Parathyroid adenoma (tissue), 2 donors: ENCODE results near the gene TFDP1.

Experiments used
- H2AFZ ChIP-seq: fragments of 300-600 bp; sonication (generic); one replicate; pipeline ENCODE4 v1.7.0; 2017; ENCODE audit warnings: antibody characterized with exemption, mild to moderate bottlenecking
- H3K27ac ChIP-seq: fragments of 300-600 bp; sonication (generic); one replicate; pipeline ENCODE4 v1.7.0; 2017
- H3K27me3 ChIP-seq: fragments of 300-600 bp; sonication (generic); one replicate; pipeline ENCODE4 v1.7.0; 2017; ENCODE audit warnings: low read length; ENCODE audit not compliant: control insufficient read depth, insufficient read depth
- H3K36me3 ChIP-seq: fragments of 300-600 bp; sonication (generic); one replicate; pipeline ENCODE4 v1.7.0; 2017; ENCODE audit warnings: low read length; ENCODE audit not compliant: control insufficient read depth, insufficient read depth
- H3K4me1 ChIP-seq: fragments of 300-600 bp; sonication (generic); one replicate; pipeline ENCODE4 v1.7.0; 2017; ENCODE audit warnings: control low read depth
- H3K4me2 ChIP-seq: fragments of 300-600 bp; sonication (generic); one replicate; pipeline ENCODE4 v1.7.0; 2017; ENCODE audit warnings: low read length
- H3K4me3 ChIP-seq: fragments of 300-600 bp; sonication (generic); one replicate; pipeline ENCODE4 v1.7.0; 2017; ENCODE audit warnings: low read depth, low read length
- H3K79me2 ChIP-seq: fragments of 300-600 bp; sonication (generic); one replicate; pipeline ENCODE4 v1.7.0; 2017; ENCODE audit warnings: control low read depth
- H3K9ac ChIP-seq: fragments of 300-600 bp; sonication (generic); one replicate; pipeline ENCODE4 v1.7.0; 2017; ENCODE audit warnings: mild to moderate bottlenecking
- H3K9me3 ChIP-seq: fragments of 300-600 bp; sonication (generic); one replicate; pipeline ENCODE4 v1.7.0; 2017; ENCODE audit warnings: low read length; ENCODE audit not compliant: control insufficient read depth
- TF ChIP-seq, protein P1 (sequence below): fragments of 300-600 bp; sonication (generic); IDR thresholded peaks from one replicate; pipeline ENCODE4 v1.7.0; 2017; ENCODE audit warnings: antibody characterized with exemption, mild to moderate bottlenecking
- donor health status: primary hyperparathyroidism.

Gene TFDP1

DNA sequence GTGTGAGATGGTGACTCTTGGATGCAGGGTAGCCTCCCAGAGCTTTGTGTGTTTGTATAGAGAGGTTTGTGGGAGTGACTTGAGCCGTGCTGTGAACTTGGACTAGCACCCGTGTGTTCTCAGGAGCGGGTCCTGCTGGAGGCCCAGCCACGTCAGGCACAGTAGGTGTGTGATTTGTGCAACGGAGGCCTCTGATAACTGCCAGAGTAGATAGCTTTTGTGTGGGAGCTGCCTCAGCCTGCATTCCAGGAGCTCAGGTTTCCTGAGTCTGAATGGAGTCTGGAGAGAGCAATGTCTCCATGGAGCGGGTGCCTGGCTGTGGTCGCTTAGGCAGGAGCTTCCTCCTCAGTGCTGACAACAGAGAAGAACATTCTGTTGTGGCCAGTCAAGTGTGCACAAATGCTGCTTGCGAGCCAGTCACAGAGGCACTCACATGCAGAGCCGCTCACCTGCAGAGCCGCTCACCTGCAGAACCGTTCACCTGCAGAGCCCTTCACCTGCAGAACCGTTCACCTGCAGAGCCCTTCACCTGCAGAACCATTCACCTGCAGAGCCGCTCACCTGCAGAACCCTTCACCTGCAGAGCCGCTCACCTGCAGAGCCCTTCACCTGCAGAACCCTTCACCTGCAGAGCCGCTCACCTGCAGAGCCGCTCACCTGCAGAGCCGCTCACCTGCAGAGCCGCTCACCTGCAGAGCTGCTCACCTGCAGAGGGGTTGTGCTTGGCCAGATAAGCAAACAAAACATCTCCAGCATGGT is 32.6 kb downstream of the TFDP1 start:
- Histone ChIP-seq H3K4me2 (no peak overlapping the region), H3K9me3 (no peaks in the 10 kb centered on the region), H3K4me1 (peaks cover 6% of the 10 kb centered on the region), H3K27me3 (no peaks in the 10 kb centered on the region), H3K36me3 (no peaks in the 10 kb centered on the region), H2AFZ (no peak overlapping the region), H3K27ac (peak overlapping the region; percentile 37), H3K4me3 (no peak overlapping the region), H3K9ac (no peak overlapping the region), H3K79me2 (peaks cover 3% of the 10 kb centered on the region)
- TF ChIP-seq, protein P1, sequence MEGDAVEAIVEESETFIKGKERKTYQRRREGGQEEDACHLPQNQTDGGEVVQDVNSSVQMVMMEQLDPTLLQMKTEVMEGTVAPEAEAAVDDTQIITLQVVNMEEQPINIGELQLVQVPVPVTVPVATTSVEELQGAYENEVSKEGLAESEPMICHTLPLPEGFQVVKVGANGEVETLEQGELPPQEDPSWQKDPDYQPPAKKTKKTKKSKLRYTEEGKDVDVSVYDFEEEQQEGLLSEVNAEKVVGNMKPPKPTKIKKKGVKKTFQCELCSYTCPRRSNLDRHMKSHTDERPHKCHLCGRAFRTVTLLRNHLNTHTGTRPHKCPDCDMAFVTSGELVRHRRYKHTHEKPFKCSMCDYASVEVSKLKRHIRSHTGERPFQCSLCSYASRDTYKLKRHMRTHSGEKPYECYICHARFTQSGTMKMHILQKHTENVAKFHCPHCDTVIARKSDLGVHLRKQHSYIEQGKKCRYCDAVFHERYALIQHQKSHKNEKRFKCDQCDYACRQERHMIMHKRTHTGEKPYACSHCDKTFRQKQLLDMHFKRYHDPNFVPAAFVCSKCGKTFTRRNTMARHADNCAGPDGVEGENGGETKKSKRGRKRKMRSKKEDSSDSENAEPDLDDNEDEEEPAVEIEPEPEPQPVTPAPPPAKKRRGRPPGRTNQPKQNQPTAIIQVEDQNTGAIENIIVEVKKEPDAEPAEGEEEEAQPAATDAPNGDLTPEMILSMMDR = no peak

DNA sequence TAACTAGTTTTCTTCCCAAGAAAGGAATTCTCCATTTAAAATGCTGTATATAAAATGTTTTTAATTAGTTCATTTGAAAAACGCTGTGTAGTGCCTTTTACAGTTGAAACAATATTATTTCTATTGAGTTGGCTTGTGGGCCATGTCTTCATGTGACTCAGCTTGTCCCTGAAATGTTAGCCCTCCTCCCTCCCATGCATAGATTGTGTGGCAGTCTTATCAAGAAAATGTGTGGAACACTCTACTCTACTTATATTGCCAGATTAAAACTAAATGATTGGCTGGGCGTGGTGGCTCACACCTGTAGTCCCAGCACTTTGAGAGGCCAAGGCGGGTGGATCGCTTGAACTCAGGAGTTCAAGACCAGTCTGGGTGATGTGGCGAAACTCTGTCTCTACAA is 33.4 kb downstream of the TFDP1 start:
- H3K36me3 ChIP-seq = no peaks in the 10 kb centered on the region
- TF ChIP-seq, protein P1 = no peak
- no peak overlapping the region for H3K4me3 ChIP-seq
- H3K27ac ChIP-seq = no peak overlapping the region
- peaks cover 3% of the 10 kb centered on the region for H3K79me2 ChIP-seq
- H3K27me3 ChIP-seq = no peaks in the 10 kb centered on the region
- peaks cover 6% of the 10 kb centered on the region for H3K4me1 ChIP-seq
- H3K9me3 ChIP-seq = no peaks in the 10 kb centered on the region
- H3K4me2 ChIP-seq = no peak overlapping the region
- no peak overlapping the region for H3K9ac ChIP-seq
- no peak overlapping the region for H2AFZ ChIP-seq

DNA sequence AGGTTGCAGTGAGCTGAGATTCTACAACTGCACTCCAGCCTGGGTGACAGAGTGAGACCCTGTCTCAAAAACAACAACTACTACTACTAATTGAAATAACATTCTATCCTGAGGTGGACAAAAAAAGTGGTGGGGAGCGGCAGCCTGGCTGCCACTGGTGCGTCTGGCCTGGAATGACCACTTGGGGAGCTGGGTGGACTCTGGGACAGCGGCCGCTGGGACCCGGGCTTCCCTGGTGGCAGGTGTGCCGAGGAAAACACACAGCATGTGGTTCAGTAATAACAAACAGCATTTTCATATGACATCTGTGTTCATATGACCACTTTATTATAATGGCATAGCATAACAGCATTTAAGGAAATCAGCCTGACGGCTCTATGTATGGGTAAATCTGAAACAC is 33.9 kb downstream of the TFDP1 start:
- Histone ChIP-seq H3K27me3 (no peaks in the 10 kb centered on the region), H3K4me3 (no peak overlapping the region), H3K9ac (no peak overlapping the region), H3K4me2 (no peak overlapping the region), H3K36me3 (no peaks in the 10 kb centered on the region), H3K27ac (no peak overlapping the region), H2AFZ (no peak overlapping the region), H3K79me2 (peaks cover 3% of the 10 kb centered on the region), H3K9me3 (no peaks in the 10 kb centered on the region), H3K4me1 (peaks cover 6% of the 10 kb centered on the region)
- TF ChIP-seq, protein P1 = no peak

DNA sequence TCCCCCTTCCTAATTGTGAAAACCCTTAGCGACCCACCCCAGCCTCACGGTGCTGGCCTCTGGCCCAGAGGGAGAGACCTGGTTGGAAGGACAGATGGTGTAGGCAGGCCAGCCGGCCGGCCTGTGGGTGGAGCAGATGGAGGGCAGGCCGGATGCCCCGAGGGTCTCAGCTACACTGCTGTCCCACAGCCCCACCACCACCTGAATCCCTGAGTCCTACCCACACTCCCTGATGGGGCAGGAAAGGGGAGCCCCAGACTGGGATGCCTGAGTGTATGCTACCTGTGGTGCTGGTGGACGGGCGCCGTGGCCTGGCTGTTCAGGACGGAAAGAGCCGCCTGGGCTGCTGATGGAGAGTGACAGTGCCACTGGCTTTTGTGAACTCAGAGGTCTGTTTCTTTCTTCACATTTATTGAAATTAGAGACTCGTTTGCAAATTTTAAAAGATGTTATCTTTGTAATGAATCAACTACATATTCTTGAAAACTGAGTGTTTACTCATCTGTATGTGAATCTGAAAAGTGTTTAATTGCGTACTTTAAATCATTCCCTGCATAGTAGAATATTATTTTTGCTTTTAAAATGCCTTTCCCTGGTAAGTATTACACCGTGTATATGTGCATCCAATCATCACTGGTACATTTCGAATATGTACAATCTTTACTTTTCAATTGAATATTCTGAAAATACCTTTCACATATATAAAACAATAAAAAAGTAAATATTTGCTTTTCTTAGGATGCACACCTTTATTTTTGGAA is 35.7 kb downstream of the TFDP1 start:
- Histone ChIP-seq H3K27me3 (no peaks in the 10 kb centered on the region), H3K4me3 (no peak overlapping the region), H2AFZ (no peak overlapping the region), H3K79me2 (peaks cover 9% of the 10 kb centered on the region), H3K27ac (no peak overlapping the region), H3K4me1 (peaks cover 6% of the 10 kb centered on the region), H3K36me3 (no peaks in the 10 kb centered on the region), H3K4me2 (no peak overlapping the region), H3K9me3 (no peaks in the 10 kb centered on the region), H3K9ac (no peak overlapping the region)
- TF ChIP-seq, protein P1 = no peak
